ENCODE data around the gene TPI1. TPM values are rescaled to one million over a fixed set of nuclear protein-coding genes. Genes with fewer than 3 reads are reported as not detected.
"Not testable (repeated sequence)": the region's sequence is repeated elsewhere in the genome, so short reads cannot be mapped to it uniquely, and the experiment has no call there.

The TPI1 gene
- total RNA-seq, 1 donor from 2014 or later: 1,157 TPM

DNA sequence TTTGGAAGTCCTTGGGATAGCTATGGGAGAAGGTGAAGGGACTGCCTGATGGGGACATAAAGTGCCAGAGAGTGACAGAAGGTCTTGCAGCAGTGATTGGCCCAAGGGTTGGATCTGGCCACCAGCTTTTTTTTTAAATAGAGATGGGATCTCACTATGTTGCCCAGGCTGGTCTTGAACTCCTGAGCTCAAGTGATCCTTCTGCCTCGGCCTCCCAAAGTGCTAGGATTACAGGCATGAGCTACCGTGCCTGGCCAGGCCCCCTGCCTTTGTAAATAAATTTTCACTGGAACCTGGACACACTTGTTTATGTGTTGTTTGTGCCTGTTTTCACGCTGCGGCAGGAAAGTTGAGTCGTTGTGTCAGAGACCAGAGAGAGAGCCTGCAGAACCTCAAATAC, 2.0 kb upstream of the TPI1 start:
- intact Hi-C loops (cut with micrococcal nuclease): not testable (repeated sequence)

DNA sequence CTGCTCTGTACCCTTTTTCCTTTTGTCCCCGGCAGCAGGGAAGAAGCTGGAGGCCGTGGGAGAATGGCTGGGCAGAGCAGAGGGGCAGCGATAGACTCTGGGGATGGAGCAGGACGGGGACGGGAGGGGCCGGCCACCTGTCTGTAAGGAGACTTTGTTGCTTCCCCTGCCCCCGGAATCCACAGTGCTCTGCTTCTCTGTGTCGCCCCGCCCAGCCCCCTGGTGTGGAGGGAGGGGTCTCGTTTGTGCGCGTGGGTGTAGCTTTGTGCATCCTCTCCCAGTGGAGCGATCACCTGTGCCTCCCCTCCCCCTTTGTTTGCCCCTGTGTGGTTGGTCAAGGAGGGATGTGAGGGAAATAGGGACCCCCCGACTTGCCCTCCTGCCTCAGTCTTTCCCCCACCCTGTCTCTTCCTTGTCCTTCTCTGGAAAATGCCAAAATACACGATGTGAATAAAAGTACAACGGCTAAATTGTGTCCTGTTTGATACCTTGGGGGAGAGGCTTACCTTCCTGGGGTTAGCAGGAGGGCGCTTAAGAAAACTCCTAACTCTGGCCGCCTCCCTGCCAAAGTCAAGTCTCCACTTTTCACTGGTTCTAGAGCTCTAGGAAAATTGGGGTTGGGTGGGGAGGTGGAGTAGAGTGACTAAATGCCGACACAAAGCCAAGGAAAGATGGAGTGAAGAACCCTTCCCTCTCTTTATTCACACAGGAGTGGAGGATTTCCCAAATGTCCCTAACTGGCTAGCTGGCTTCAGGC, 990 bp upstream of the TPI1 start:
- intact Hi-C loops (cut with micrococcal nuclease): no loop called here

GRCh38 chr12:6866920-6867412, 365 bp upstream of the TPI1 start:
- intact Hi-C loops (cut with micrococcal nuclease): loop anchor here (1.0 kb wide), 3 partner anchors 15 to 114 kb away; partner anchors contain the start of genes MLF2 and USP5

GRCh38 chr12:6868211-6869048, 1.1 kb downstream of the TPI1 start:
- intact Hi-C loops (cut with micrococcal nuclease): loop anchor here (1.0 to 2.0 kb wide), 3 partner anchors 97 to 240 kb away; partner anchors contain the start of genes C1R and C1RL

- intact Hi-C loops (cut with micrococcal nuclease): loop anchor here (1.0 to 5.0 kb wide), 4 partner anchors 96 to 1213 kb away; partner anchors contain the start of genes C1R, C1RL and NECAP1
Observed at GRCh38 chr12:6869049-6870021, 2.0 kb downstream of the TPI1 start.

- intact Hi-C loops (cut with micrococcal nuclease): loop anchor here (5.0 kb wide), 1 partner anchor 1212 kb away; the partner anchor contains the start of gene NECAP1
Observed at GRCh38 chr12:6870304-6870703, 3.0 kb downstream of the TPI1 start.

DNA sequence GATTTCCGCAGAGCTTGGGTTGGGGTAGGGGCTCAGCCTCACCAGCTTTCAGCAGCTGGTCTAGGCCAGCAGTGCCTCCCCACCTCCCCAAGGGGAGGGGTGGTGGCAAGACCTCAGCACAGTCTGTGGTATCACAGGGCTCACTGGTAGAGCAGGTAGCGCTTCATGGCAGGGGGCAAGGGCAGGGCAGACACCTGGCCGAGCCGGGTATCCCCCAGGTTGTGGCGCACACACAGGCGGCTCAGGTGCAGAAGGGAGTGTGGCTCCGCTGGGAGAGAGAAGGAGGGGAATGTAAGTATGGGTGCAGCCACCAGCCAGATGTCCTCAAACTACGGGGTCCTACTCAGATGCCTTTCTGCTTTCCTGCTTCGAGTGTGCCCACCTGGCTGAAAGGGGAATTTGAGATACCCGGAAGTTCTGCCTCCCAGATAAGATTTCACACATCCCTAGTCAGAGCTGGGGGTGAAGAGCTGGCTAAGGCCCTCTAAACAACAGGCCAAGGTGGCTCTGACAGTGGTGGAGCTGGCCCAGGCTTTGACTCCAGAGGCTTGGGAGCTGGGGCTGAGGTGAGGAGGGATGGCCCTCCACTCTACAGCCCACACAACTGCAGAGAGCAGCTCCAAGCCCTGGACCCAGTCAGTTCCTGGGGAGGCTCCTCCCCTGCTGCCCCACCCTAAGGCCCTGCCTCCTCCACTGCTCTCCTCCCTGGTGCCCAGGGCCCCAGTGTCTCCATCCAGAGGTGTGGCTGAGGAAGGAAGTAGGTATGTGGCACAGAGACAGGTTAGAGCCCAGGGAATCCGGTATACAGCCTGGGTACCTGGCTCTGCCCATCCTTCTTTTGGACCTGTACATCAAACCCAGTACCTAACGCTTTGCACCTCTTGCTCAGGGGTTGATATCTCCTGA, 4.0 kb downstream of the TPI1 start:
- intact Hi-C loops (cut with micrococcal nuclease): loop anchor here (1.0 to 5.0 kb wide), 2 partner anchors 118 to 1211 kb away; partner anchors contain the start of genes MLF2 and NECAP1

DNA sequence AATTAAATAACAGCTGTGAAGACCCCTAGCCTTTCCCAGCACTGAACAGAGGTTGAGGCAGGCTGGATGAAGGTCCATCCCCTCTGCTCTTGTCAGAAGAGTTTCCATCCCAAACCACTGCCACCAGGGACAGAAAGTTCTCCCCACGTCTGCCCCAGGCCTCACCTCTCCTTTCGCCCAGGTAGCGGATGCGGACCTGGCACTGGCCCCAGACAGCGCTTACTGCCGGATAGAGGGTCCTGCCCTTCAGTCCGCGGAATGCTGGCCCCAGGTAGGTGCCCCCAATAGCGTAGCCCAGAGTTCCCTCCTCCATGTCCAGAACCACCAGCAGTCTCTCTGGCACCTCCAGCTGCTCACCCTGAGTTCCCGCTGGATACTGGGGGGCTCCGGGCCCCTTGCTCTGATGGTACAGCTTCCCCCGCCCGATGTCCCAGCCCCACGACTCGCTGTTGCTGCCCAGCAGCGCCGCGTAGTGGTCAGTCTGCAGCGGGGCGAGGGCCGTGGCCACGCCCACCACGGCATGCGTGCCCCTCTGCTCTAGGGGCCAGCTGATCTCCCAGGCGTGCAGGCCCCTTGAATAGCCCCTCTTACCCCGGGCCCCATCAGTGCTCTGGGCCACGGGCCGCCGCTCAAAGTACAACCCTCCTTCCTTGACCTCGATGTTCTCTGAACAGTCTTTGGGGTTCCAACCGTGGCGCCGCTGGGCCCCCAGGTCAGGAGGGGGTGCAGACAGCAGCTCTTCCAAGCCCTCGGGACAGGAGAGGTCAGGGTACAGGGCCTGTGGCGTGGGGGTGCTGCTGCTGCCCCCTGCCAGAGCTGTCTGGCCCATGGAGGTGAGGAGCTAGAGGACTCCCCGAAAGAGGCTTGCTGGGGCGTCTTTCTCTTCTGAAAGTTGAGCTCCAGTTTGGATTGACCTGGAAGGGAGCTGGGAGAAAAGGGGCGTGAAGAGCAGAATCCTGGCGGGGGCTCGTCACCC, 5.0 kb downstream of the TPI1 start:
- intact Hi-C loops (cut with micrococcal nuclease): loop anchor here (1.0 to 5.0 kb wide), 10 partner anchors 19 to 1210 kb away; partner anchors contain the start of genes EMG1, ENO2, LPCAT3 and LRRC23

DNA sequence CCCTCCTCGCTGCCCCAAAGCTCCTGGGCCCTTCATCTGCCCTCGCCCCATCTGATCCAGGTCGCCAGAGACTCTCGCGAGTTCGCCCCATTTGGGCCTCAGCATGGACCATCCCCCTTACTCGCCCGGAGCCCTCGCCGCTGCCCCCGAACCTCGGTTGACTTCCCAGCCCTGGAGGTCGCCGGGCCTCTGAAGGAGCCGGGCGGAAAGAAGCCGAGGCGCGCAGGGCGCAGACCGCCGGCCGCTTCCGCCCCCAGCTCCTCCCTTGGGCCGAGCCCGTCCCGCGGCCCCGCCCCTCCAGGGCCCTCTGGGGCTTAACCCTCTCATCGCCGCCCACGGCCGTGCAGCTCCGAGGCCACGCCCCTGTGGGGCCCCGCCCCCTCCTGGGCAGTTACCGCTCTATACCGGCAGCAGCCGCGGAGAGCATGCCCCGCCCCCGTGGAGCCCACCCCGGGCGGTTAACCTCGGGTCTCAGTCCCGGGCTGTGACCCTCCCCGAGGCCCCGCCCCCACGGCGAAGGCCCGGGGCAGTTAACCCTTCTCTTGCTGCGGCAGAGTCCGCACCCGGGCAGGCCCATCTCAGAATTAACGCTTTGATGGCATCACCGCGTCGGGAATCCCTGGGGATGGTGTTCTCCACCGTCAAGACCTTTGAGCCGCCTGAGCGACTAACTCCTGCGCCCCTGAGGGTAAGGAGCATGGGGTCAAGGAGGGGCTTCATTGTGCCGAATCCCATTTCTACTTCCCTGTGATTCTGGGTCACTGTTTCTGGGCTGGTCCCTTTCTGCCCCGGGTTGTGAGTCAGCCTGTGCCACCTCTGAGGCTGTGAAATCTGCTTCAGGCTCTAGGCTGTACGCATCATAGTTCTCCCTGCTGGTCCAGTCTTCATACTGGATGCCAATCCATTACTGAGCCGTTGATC, 6.0 kb downstream of the TPI1 start, which contains the start of gene SPSB2:
TSS of gene SPSB2 (minus strand) at position 210 of the 921 bp plus-strand sequence. CDS start 402 bp downstream, outside the sequence.
- intact Hi-C loops (cut with micrococcal nuclease): loop anchor here (1.0 to 5.0 kb wide), 9 partner anchors 18 to 1209 kb away; partner anchors contain the start of genes EMG1, ENO2, LPCAT3 and LRRC23

DNA sequence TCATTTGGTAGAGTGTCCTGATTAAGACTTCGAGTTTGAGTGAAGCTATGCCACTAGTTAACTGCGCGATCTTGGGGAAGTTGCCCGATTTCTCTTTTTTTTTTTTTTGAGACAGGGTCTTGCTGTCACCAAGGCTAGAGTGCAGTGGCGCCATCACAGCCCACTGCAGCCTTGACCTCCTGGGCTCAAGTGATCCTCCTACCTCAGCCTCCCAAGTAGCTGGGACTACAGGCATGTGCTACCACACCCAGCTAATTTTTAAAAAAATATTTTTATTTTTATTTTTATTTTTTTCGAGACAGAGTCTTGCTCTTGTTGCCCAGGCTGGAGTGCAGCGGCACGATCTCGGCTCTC, 6.7 kb downstream of the TPI1 start:
- intact Hi-C loops (cut with micrococcal nuclease): loop anchor here (5.0 kb wide), 1 partner anchor 1208 kb away; the partner anchor contains the start of gene NECAP1

- intact Hi-C loops (cut with micrococcal nuclease): not testable (repeated sequence)
Observed at GRCh38 chr12:6879824-6880223, 12.5 kb downstream of the TPI1 start.

- intact Hi-C loops (cut with micrococcal nuclease): no loop called here
Observed at GRCh38 chr12:6883252-6883651, 15.9 kb downstream of the TPI1 start.

DNA sequence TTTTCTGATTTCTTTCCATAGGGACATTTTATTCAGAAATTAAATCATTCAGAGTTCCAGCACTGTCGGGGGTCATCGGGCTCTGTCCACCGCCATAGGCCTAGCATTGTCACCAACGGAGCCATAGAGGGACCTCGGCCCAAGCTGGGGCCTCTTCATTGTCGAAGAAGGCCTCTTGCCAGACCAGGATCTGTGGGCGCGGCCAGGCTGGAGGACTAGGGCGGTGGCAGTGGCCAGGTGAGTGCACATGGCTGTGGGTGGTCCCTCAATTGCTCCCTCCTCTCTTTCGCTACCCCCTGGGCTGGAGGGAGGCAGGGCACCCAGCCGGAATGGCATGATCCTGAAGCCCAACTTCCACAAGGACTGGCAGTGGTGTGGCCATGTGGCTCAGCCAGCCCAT, 16.4 kb downstream of the TPI1 start:
- intact Hi-C loops (cut with micrococcal nuclease): no loop called here

GRCh38 chr12:6884539-6884938, 17.2 kb downstream of the TPI1 start:
- intact Hi-C loops (cut with micrococcal nuclease): no loop called here

DNA sequence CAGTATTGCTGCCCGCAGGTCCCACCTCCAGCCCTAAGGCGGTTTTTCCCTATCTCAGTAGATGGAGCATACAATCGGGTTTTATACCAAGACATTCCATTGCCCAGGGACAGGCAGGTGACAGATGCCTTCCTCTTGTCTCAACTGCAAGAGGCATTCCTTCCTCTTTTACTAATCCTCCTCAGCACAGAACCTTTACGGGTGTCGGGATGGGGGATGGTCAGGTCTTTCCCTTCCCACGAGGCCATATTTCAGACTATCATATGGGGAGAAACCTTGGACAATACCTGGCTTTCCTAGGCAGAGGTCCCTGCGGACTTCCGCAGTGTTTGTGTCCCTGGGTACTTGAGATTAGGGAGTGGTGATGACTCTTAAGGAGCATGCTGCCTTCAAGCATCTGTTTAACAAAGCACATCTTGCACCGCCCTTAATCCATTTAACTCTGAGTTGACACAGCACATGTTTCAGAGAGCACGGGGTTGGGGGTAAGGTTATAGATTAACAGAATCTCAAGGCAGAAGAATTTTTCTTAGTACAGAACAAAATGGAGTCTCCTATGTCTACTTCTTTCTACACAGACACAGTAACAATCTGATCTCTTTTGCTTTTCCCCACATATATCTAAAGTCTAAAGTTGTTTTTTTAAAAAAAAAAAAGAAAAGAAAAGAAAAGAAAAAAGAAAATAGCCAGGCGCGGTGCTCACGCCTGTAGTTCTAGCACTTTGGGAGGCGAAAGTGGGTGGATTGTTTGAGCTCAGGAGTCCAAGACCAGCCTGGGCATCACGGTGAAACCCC, 19.1 kb downstream of the TPI1 start:
- intact Hi-C loops (cut with micrococcal nuclease): not testable (repeated sequence)

DNA sequence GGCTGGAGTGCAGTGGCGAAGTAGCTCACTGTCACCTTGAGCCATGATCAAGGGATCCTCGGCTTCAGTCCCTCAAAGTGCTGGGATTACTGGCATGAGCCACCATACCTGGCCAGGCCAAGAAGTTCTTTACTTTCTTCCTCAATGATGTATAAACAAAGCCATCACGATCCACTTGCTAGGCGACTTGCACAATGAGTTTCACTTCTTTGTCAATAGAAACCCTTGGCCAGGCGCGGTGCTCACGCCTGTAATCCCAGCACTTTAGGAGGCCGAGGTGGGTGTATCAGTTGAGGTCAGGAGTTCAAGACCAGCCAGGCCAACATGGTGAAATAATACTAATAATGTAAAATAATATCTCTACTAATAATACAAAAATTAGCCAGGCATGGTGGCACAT, 20.1 kb downstream of the TPI1 start:
- intact Hi-C loops (cut with micrococcal nuclease): no loop called here
